ENCODE data around the gene MCRIP1.

MCRIP1 gene

GRCh38 chr17:81813861-81814683 is 19.0 kb downstream of the MCRIP1 start:
- no peaks in the 10 kb centered on the region for H4K20me1 ChIP-seq (ENCODE audit: insufficient read depth, low read length)
- no peaks in the 10 kb centered on the region for H3K36me3 ChIP-seq (replicated peaks; ENCODE audit: low read depth, low read length)
- H3K4me2 ChIP-seq (ENCODE audit: low read length) = no peak overlapping the region
- TF ChIP-seq EZH2phosphoT487 (IDR thresholded peaks at IDR 0.05; ENCODE audit: low read depth) = no peak
- H3K27me3 ChIP-seq (ENCODE audit: low read depth, low read length) = no peaks in the 10 kb centered on the region
- no peaks in the 10 kb centered on the region for H3K9me3 ChIP-seq (ENCODE audit: insufficient read depth, low read length)
- no peak overlapping the region for H3K27ac ChIP-seq (ENCODE audit: low read length)
- H3K4me1 ChIP-seq (ENCODE audit: low read length) = no peaks in the 10 kb centered on the region
- no peak overlapping the region for H3K9ac ChIP-seq (ENCODE audit: low read length)
- no peak overlapping the region for H2AFZ ChIP-seq (ENCODE audit: low read depth, low read length)
- no peak overlapping the region for H3K4me3 ChIP-seq (ENCODE audit: low read length)
- no peaks in the 10 kb centered on the region for H3K79me2 ChIP-seq (ENCODE audit: low read length)

GRCh38 chr17:81813371-81813684 is 19.8 kb downstream of the MCRIP1 start:
- H3K4me3 ChIP-seq (ENCODE audit: low read length) = no peak overlapping the region
- TF ChIP-seq CTCF (IDR thresholded peaks at IDR 0.05; ENCODE audit: low read depth, low read length) (no peak), EZH2phosphoT487 (IDR thresholded peaks at IDR 0.05; ENCODE audit: low read depth) (no peak)
- no peak overlapping the region for H2AFZ ChIP-seq (ENCODE audit: low read depth, low read length)
- no peak overlapping the region for H3K9ac ChIP-seq (ENCODE audit: low read length)
- no peaks in the 10 kb centered on the region for H3K9me3 ChIP-seq (ENCODE audit: insufficient read depth, low read length)
- no peaks in the 10 kb centered on the region for H3K27me3 ChIP-seq (ENCODE audit: low read depth, low read length)
- no peaks in the 10 kb centered on the region for H3K36me3 ChIP-seq (replicated peaks; ENCODE audit: low read depth, low read length)
- H3K4me1 ChIP-seq (ENCODE audit: low read length) = no peaks in the 10 kb centered on the region
- no peak overlapping the region for H3K27ac ChIP-seq (ENCODE audit: low read length)
- H3K79me2 ChIP-seq (ENCODE audit: low read length) = no peaks in the 10 kb centered on the region
- no peaks in the 10 kb centered on the region for H4K20me1 ChIP-seq (ENCODE audit: insufficient read depth, low read length)
- H3K4me2 ChIP-seq (ENCODE audit: low read length) = no peak overlapping the region

- Histone ChIP-seq H3K9ac (ENCODE audit: low read length) (no peak overlapping the region), H3K4me1 (ENCODE audit: low read length) (no peaks in the 10 kb centered on the region), H3K4me2 (ENCODE audit: low read length) (no peak overlapping the region), H3K27me3 (ENCODE audit: low read depth, low read length) (no peaks in the 10 kb centered on the region), H3K27ac (ENCODE audit: low read length) (no peak overlapping the region), H3K36me3 (replicated peaks; ENCODE audit: low read depth, low read length) (no peaks in the 10 kb centered on the region), H2AFZ (ENCODE audit: low read depth, low read length) (no peak overlapping the region), H4K20me1 (ENCODE audit: insufficient read depth, low read length) (no peaks in the 10 kb centered on the region), H3K4me3 (ENCODE audit: low read length) (no peak overlapping the region), H3K9me3 (ENCODE audit: insufficient read depth, low read length) (no peaks in the 10 kb centered on the region), H3K79me2 (ENCODE audit: low read length) (no peaks in the 10 kb centered on the region)
- TF ChIP-seq EZH2phosphoT487 (IDR thresholded peaks at IDR 0.05; ENCODE audit: low read depth) (no peak), CTCF (IDR thresholded peaks at IDR 0.05; ENCODE audit: low read depth, low read length) (no peak)
Measured at GRCh38 chr17:81812571-81813370, 20.3 kb downstream of the MCRIP1 start.

- no peak overlapping the region for H3K9ac ChIP-seq (ENCODE audit: low read length)
Measured at GRCh38 chr17:81811705-81812570, 21.2 kb downstream of the MCRIP1 start.

More at GRCh38 chr17:81811705-81812570, 21.2 kb downstream of the MCRIP1 start:
- Histone ChIP-seq H2AFZ (ENCODE audit: low read depth, low read length) (no peak overlapping the region), H3K4me3 (ENCODE audit: low read length) (no peak overlapping the region), H3K79me2 (ENCODE audit: low read length) (no peaks in the 10 kb centered on the region), H3K27me3 (ENCODE audit: low read depth, low read length) (peaks cover 4% of the 10 kb centered on the region; the same call in 1 of the 2 replicates), H3K4me1 (ENCODE audit: low read length) (no peaks in the 10 kb centered on the region), H4K20me1 (ENCODE audit: insufficient read depth, low read length) (no peaks in the 10 kb centered on the region), H3K9me3 (ENCODE audit: insufficient read depth, low read length) (no peaks in the 10 kb centered on the region), H3K36me3 (replicated peaks; ENCODE audit: low read depth, low read length) (no peaks in the 10 kb centered on the region), H3K4me2 (ENCODE audit: low read length) (no peak overlapping the region), H3K27ac (ENCODE audit: low read length) (no peak overlapping the region)
- TF ChIP-seq EZH2phosphoT487 (IDR thresholded peaks at IDR 0.05; ENCODE audit: low read depth) = no peak
- no peak for TF ChIP-seq CTCF (IDR thresholded peaks at IDR 0.05; ENCODE audit: low read depth, low read length)

Measured in OCI-LY3 (cell line).